ENCODE measurements around the gene PDE8A.

- TF ChIP-seq EZH2 (IDR thresholded peaks at IDR 0.05; ENCODE audit: borderline replicate concordance, low read length), result no peak
- TF ChIP-seq CTCF (conservative IDR thresholded peaks at IDR 0.05 in 1 of 2, IDR thresholded peaks at IDR 0.05 in 1 of 2; ENCODE audit: extremely low read depth in 1 of 2, insufficient read depth in 1 of 2, low read depth in 1 of 2, low read length in 2 of 2), result no peak
Observed at GRCh38 chr15:85164841-85165466, 183.3 kb downstream of the PDE8A start.
